Upper lobe of right lung (tissue), 1 donor: ENCODE results near the gene KIF6. TPM values are rescaled to one million over a fixed set of nuclear protein-coding genes. Genes with fewer than 3 reads are reported as not detected.
A peak's percentile ranks its signal among the peaks of the same experiment; 100 is the strongest.

Experiments used
- ATAC-seq: fragments of 200-7000 bp; cut with Tn5 transposase; one replicate; pipeline ENCODE4 v1.9.1; 2020; ENCODE audit warnings: mild to moderate bottlenecking, moderate library complexity
- DNase-seq: peaks from one replicate; pipeline ENCODE4 v3.0.0-alpha.2; 2020
- H3K27ac ChIP-seq: fragments of 200-600 bp; one replicate; pipeline ENCODE4 v1.8.0; 2022
- H3K27me3 ChIP-seq: fragments of 200-600 bp; one replicate; pipeline ENCODE4 v1.8.0; 2022; ENCODE audit warnings: mild to moderate bottlenecking
- H3K36me3 ChIP-seq: fragments of 200-600 bp; one replicate; pipeline ENCODE4 v1.8.0; 2022
- H3K4me1 ChIP-seq: fragments of 200-600 bp; one replicate; pipeline ENCODE4 v1.8.0; 2022
- H3K4me3 ChIP-seq: fragments of 200-600 bp; one replicate; pipeline ENCODE4 v1.8.0; 2022; ENCODE audit warnings: mild to moderate bottlenecking
- H3K9me3 ChIP-seq: fragments of 200-600 bp; one replicate; pipeline ENCODE4 v1.8.0; 2022
- CTCF ChIP-seq: fragments of 200-600 bp; IDR thresholded peaks from one replicate; pipeline ENCODE4 v1.8.0; 2022; ENCODE audit warnings: antibody characterized with exemption
- intact Hi-C: fragments of 100-400 bp; cut with DNase I; formaldehyde crosslinking; loops from one replicate; pipeline ENCODE4 v1.11.0; 2022
- total RNA-seq: library from RNA; stranded (reverse); fragmentation: NEBNext Ultra II Directional; extraction: Animal tissue kit (Norgen Biotek cat#: 25700); gene quantifications from one replicate; pipeline ENCODE4 v1.2.1, GENCODE V29; 2021
- donor health status: DM: no; HTN: yes; CAD: no; lungs with severe emphysema.

The KIF6 gene
- total RNA-seq, 1 donor from 2014 or later = 0.49 TPM

DNA sequence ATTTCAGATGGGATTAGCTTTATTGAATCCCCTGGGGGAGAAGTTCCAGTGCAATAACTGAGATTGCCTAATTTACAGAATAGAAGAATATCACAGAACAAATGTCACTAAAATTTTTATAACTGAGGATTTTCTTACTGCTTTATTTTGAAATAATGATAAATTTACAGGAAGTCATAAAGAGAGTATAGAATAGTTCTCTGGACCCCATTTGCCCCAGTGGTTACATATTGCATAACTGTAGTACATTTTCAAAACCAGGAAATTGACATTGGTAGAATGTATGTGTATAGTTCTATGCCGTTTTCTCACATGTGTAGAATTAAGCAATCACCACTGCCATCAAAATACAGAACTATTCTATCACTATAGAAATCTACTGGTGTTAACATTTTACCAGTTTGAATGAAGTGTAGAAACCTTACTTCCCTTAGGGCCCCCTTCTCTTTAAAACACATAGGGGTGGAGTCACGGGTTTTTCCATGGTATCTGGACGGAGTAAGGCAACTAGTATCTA is 18.3 kb downstream of the KIF6 start:
- no peaks in the 10 kb centered on the region for H3K4me1 ChIP-seq
- H3K27ac ChIP-seq = no peak overlapping the region
- H3K36me3 ChIP-seq = no peaks in the 10 kb centered on the region
- H3K9me3 ChIP-seq = no peaks in the 10 kb centered on the region
- DNase-seq (no peak), ATAC-seq (peak; percentile 33)
- TF ChIP-seq CTCF = no peak
- intact Hi-C loops = no loop called here
- no peak overlapping the region for H3K4me3 ChIP-seq
- no peaks in the 10 kb centered on the region for H3K27me3 ChIP-seq

- no peak for TF ChIP-seq CTCF
- Histone ChIP-seq H3K4me1 (no peaks in the 10 kb centered on the region), H3K9me3 (no peaks in the 10 kb centered on the region), H3K4me3 (no peak overlapping the region), H3K36me3 (no peaks in the 10 kb centered on the region), H3K27ac (no peak overlapping the region), H3K27me3 (no peaks in the 10 kb centered on the region)
- intact Hi-C loops = no loop called here
- ATAC-seq (no peak), DNase-seq (no peak)
Observed at GRCh38 chr6:39702265-39702664, 22.9 kb downstream of the KIF6 start.

DNA sequence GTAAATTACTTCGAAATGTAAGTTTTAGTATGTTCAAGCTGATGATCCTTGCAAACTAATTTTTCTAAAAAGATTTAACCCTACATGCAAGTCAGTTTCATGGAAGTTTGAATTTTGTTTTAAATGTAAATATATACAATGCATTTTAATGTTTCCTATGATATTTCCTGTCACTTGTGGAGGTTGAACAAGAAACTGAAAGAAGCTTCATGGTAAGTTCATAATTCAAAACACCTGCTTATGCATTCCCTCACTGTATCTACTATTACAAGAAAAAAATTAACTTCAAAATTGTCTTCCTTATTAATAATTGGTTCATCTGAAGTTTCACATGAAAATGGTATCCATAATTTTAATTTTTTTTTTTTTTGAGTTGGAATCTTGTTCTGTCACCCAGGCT is 24.8 kb downstream of the KIF6 start:
- Histone ChIP-seq H3K27me3 (no peaks in the 10 kb centered on the region), H3K4me1 (no peaks in the 10 kb centered on the region), H3K36me3 (no peaks in the 10 kb centered on the region), H3K27ac (no peak overlapping the region), H3K9me3 (no peaks in the 10 kb centered on the region), H3K4me3 (no peak overlapping the region)
- no peak for TF ChIP-seq CTCF
- DNase-seq (no peak), ATAC-seq (no peak)
- intact Hi-C loops = no loop called here

- ATAC-seq (no peak), DNase-seq (no peak)
- H3K27ac ChIP-seq = no peak overlapping the region
- H3K9me3 ChIP-seq = no peaks in the 10 kb centered on the region
- TF ChIP-seq CTCF = no peak
- no peak overlapping the region for H3K4me3 ChIP-seq
- H3K4me1 ChIP-seq = no peaks in the 10 kb centered on the region
- H3K36me3 ChIP-seq = no peaks in the 10 kb centered on the region
- intact Hi-C loops = no loop called here
- no peaks in the 10 kb centered on the region for H3K27me3 ChIP-seq
Observed at GRCh38 chr6:39698789-39699188, 26.4 kb downstream of the KIF6 start.

DNA sequence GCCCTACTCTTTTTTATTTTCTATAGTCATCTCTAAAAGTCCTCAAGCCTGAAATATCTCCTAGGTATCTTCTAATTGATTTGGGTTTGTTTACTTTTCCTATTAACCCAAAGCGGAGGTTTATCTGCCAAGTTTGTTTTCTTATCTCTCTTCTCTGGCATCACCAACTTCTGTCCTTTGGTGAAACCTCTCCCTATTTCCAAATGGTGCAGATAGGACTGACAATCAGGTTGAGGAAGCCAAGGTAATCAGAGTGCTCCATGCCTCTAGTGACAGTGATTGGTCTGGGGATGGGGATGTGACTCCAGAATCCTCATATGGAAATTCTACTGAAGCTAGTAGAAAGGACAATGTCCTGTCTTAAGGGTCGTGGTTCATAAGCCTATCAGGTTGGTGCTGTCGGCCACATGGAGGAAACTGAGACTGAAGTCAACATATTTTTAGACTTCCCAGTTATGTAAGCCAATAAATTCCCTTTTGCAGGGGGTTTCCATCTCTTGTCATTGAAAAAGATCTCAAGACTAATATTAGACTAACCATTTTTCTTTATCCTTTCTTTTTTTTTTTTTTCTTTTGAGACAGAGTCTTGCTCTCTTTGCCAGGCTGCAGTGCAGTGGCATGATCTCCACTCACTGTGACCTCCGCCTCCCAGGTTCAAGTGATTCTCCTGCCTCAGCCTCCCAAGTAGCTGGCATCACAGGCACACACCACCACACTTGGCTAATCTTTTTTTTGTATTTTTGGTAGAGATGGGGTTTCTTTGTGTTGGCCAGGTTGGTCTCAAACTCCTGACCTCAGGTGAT is 28.0 kb downstream of the KIF6 start:
- H3K4me1 ChIP-seq = no peaks in the 10 kb centered on the region
- DNase-seq = no peak
- no peaks in the 10 kb centered on the region for H3K9me3 ChIP-seq
- no peak overlapping the region for H3K4me3 ChIP-seq
- no peak overlapping the region for H3K27ac ChIP-seq
- no peak for ATAC-seq
- H3K27me3 ChIP-seq = no peaks in the 10 kb centered on the region
- no peaks in the 10 kb centered on the region for H3K36me3 ChIP-seq
- TF ChIP-seq CTCF = no peak
- intact Hi-C loops = no loop called here
